ENCODE data around the gene UBE2D4. TPM values are rescaled to one million over a fixed set of nuclear protein-coding genes. Genes with fewer than 3 reads are reported as not detected.

Gene UBE2D4
- total RNA-seq, 1 donor from 2014 or later = 10.1 TPM

DNA sequence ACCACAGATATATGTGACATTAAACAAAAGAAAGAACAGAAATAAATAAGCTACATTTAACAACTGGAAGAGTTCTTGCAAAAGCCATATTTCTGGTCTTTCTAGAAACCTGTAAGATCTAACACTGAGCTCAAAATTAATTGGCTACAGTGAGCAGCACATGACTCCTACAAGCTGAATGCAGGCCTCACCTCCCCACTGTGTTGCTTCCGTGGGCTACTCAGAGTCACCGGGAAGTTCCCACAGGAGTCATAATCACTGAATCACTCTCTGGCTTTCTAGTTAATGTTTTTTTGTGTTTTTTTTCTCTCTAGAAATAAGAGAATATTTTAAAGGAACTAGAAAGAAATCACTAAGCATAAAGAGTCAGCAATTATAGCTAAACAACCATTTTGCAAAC, 46.8 kb upstream of the UBE2D4 start:
- TF ChIP-seq, protein P1, sequence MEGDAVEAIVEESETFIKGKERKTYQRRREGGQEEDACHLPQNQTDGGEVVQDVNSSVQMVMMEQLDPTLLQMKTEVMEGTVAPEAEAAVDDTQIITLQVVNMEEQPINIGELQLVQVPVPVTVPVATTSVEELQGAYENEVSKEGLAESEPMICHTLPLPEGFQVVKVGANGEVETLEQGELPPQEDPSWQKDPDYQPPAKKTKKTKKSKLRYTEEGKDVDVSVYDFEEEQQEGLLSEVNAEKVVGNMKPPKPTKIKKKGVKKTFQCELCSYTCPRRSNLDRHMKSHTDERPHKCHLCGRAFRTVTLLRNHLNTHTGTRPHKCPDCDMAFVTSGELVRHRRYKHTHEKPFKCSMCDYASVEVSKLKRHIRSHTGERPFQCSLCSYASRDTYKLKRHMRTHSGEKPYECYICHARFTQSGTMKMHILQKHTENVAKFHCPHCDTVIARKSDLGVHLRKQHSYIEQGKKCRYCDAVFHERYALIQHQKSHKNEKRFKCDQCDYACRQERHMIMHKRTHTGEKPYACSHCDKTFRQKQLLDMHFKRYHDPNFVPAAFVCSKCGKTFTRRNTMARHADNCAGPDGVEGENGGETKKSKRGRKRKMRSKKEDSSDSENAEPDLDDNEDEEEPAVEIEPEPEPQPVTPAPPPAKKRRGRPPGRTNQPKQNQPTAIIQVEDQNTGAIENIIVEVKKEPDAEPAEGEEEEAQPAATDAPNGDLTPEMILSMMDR (IDR thresholded peaks at IDR 0.05; ENCODE audit: partially characterized antibody, unreplicated experiment) = no peak
- Mint-ChIP-seq H3K27me3 (ENCODE audit: unreplicated experiment) (peaks cover 5% of the 10 kb centered on the region), H3K36me3 (ENCODE audit: unreplicated experiment) (peaks cover 10% of the 10 kb centered on the region)

DNA sequence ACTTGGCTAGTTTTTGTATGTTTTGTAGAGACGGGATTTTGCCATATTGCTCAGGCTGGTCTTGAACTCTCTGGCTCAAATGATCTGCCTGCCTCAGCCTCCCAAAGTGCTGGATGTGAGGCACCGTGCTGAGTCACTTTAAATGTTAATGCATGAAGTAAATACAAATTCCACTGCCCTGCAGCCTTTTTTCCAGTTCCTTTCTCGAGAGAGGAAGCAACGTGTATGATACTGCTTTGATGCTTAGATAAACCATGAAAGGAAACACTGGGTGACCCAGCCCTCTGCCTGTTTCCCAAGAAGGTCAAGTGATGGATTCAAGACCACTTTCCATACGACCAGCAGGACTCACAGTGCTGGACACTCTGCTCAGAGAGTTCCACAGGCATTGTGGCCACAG, 45.6 kb upstream of the UBE2D4 start:
- no peak overlapping the region for H3K27ac Mint-ChIP-seq (ENCODE audit: unreplicated experiment)

More for the DNA sequence above, 46.8 kb upstream of the UBE2D4 start:
- H3K27ac Mint-ChIP-seq (ENCODE audit: unreplicated experiment) = no peak overlapping the region
- peaks cover 3% of the 10 kb centered on the region for H3K9me3 Mint-ChIP-seq (ENCODE audit: unreplicated experiment)
- no peak for DNase-seq
- H3K4me3 Mint-ChIP-seq (ENCODE audit: unreplicated experiment) = no peak overlapping the region
- no peaks in the 10 kb centered on the region for H3K4me1 Mint-ChIP-seq (ENCODE audit: low read depth, unreplicated experiment)

DNA sequence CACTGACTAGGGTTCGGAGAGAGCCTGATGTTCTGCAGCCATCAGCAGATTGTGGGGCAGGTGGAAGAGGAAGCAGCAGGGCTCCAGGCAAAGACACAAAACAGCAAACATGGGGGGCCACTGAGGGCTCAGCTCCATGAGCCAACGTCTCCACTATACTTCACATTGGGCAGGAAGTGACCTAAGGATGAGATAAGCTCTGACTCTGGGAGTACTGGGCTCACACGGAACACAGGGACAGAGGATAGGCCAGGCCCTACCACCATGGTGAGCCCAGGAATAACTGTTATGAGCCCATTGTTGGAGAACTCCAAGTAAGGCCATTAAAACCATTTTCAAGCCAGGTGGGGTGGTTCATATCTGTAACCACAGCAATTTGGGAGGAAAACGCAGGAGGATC, 42.0 kb upstream of the UBE2D4 start:
- Mint-ChIP-seq H3K9me3 (ENCODE audit: unreplicated experiment) (peaks cover 3% of the 10 kb centered on the region), H3K36me3 (ENCODE audit: unreplicated experiment) (peaks cover 7% of the 10 kb centered on the region), H3K4me3 (ENCODE audit: unreplicated experiment) (no peak overlapping the region), H3K27me3 (ENCODE audit: unreplicated experiment) (peaks cover 4% of the 10 kb centered on the region), H3K27ac (ENCODE audit: unreplicated experiment) (no peak overlapping the region), H3K4me1 (ENCODE audit: low read depth, unreplicated experiment) (peaks cover 1% of the 10 kb centered on the region)
- TF ChIP-seq, protein P1 (IDR thresholded peaks at IDR 0.05; ENCODE audit: partially characterized antibody, unreplicated experiment) = no peak
- DNase-seq = no peak

More for the DNA sequence above, 45.6 kb upstream of the UBE2D4 start:
- TF ChIP-seq, protein P1 (IDR thresholded peaks at IDR 0.05; ENCODE audit: partially characterized antibody, unreplicated experiment) = no peak
- peaks cover 4% of the 10 kb centered on the region for H3K9me3 Mint-ChIP-seq (ENCODE audit: unreplicated experiment)
- no peak for DNase-seq
- peaks cover 10% of the 10 kb centered on the region for H3K36me3 Mint-ChIP-seq (ENCODE audit: unreplicated experiment)
- H3K4me1 Mint-ChIP-seq (ENCODE audit: low read depth, unreplicated experiment) = no peaks in the 10 kb centered on the region
- no peak overlapping the region for H3K4me3 Mint-ChIP-seq (ENCODE audit: unreplicated experiment)
- H3K27me3 Mint-ChIP-seq (ENCODE audit: unreplicated experiment) = peaks cover 3% of the 10 kb centered on the region

DNA sequence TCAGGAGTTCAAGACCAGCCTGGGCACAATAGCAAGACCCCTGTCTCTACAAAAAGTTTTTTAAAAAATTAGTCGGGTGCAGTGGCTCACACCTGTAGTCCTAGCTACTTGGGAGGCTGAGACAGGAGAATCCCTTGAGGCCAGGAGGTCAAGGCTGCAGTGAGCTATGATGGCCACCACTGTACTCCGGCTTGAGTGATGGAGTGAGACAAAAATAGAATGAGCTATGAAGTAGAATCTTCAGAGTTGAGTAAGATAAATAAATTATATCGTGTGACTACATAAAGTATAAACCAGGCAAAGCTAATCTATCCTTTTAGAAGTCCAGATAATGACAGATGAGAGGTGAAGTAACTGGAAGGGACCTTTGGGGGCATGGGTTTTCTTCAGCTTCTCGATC, 41.6 kb upstream of the UBE2D4 start:
- H3K27me3 Mint-ChIP-seq (ENCODE audit: unreplicated experiment) = peaks cover 4% of the 10 kb centered on the region
- peaks cover 3% of the 10 kb centered on the region for H3K4me1 Mint-ChIP-seq (ENCODE audit: low read depth, unreplicated experiment)
- TF ChIP-seq, protein P1 (IDR thresholded peaks at IDR 0.05; ENCODE audit: partially characterized antibody, unreplicated experiment) = no peak
- no peak overlapping the region for H3K4me3 Mint-ChIP-seq (ENCODE audit: unreplicated experiment)
- H3K36me3 Mint-ChIP-seq (ENCODE audit: unreplicated experiment) = peaks cover 7% of the 10 kb centered on the region
- H3K27ac Mint-ChIP-seq (ENCODE audit: unreplicated experiment) = no peak overlapping the region
- H3K9me3 Mint-ChIP-seq (ENCODE audit: unreplicated experiment) = peaks cover 3% of the 10 kb centered on the region
- DNase-seq = no peak

DNA sequence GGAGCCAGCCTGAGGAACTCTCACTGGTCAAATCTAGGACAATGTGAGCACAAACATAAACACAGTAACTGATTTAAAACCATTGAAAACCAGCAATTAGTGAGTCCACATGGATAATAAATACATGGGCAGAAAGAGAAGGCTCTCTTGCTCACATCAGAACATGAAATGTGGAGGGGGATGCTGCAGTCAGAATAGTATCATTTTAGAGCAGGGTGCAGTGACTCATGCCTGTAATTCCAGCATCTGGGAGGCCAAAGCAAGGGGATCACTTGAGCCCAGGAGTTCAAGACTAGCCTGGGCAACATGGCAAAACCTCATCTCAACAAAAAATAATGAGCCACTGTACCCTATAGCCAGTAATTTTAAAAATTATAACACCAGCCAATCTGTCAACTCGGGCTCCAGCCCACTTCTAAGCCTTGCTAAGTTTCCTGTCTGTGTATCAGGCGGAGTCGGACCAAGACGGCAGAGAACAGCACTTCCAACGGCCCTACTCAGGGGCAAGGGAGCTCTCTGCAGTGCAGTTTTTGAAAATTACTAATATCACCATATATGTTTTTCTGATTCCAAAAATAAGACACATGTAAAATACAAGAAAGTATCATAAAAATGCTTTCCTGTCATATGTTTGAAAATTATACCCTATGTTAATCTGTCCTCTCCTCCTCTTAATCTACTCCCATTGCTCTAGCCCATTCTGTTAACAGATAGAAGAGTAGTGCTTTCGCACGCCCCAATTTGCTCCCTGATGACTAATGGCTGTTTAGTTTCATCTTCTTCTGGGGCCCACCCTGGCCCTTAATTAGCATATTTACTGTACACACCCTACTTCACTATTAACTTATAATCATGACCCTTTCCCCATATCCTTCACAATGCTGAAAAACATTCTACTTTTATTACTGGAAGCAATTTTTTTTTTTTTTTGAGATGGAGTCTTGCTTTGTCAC, 37.0 kb upstream of the UBE2D4 start:
- Mint-ChIP-seq H3K27me3 (ENCODE audit: unreplicated experiment) (peaks cover 4% of the 10 kb centered on the region), H3K4me1 (ENCODE audit: low read depth, unreplicated experiment) (peaks cover 9% of the 10 kb centered on the region), H3K27ac (ENCODE audit: unreplicated experiment) (peak overlapping the region; percentile 17), H3K4me3 (ENCODE audit: unreplicated experiment) (no peak overlapping the region), H3K9me3 (ENCODE audit: unreplicated experiment) (peaks cover 1% of the 10 kb centered on the region), H3K36me3 (ENCODE audit: unreplicated experiment) (no peaks in the 10 kb centered on the region)
- TF ChIP-seq, protein P1 (IDR thresholded peaks at IDR 0.05; ENCODE audit: partially characterized antibody, unreplicated experiment) = no peak
- no peak for DNase-seq

All from glutamatergic neuron (in vitro differentiated cells).